SK-N-SH (cell line): ENCODE measurements around the gene CACNA1E. TPM values are rescaled to one million over a fixed set of nuclear protein-coding genes. Genes with fewer than 3 reads are reported as not detected.

Experiments used
- CTCF ChIA-PET: fragments of 300-600, 350-600 bp; formaldehyde crosslinking; extraction: SDS; loops from one replicate; lab custom pipeline; 2021; lab: Yijun Ruan, JAX
- POLR2A ChIA-PET: fragments of 350-600 bp; sonication (Branson Sonifier 250); formaldehyde crosslinking; extraction: SDS; loops from one replicate; lab custom pipeline; 2020; ENCODE audit warnings: antibody characterized with exemption, inconsistent platforms; lab: Yijun Ruan, JAX
- DNase-seq: peaks from one replicate; pipeline ENCODE4 v3.0.0; 2012
- H2AFZ ChIP-seq: fragments of 200-600 bp; sonication (generic); 2 replicates; pipeline ENCODE4 v1.8.1; 2016; ENCODE audit warnings: antibody characterized with exemption, mild to moderate bottlenecking, low read depth
- H3F3A ChIP-seq: fragments of 200-600 bp; sonication (generic); replicated peaks from 2 replicates; pipeline ENCODE3; 2016; ENCODE audit warnings: antibody characterized with exemption, mild to moderate bottlenecking; ENCODE audit not compliant: insufficient read depth
- H3K27ac ChIP-seq, 2 experiments: fragments of 200-500 bp in 1 of 2; fragments of 200-600 bp in 1 of 2; sonication (Bioruptor generic) in 1 of 2; sonication (generic), shearing (Covaris generic) in 1 of 2; 2 replicates each; pipeline versions ENCODE4 v1.5.1 to v1.6.1; 2014 to 2016; ENCODE audit warnings: low read depth in 2 of 2, inconsistent platforms in 1 of 2, low read length in 1 of 2, mild to moderate bottlenecking in 1 of 2, mixed read lengths in 1 of 2
- H3K27me3 ChIP-seq: fragments of 200-600 bp; sonication (generic), shearing (Covaris generic); 2 replicates; pipeline ENCODE4 v1.6.1; 2016; ENCODE audit warnings: mixed run types; ENCODE audit not compliant: insufficient read depth
- H3K36me3 ChIP-seq, 2 experiments: fragments of 200-500 bp in 1 of 2; fragments of 200-600 bp in 1 of 2; sonication (Bioruptor generic) in 1 of 2; sonication (generic) in 1 of 2; replicated peaks in 1 of 2; 2 replicates each; pipeline versions ENCODE3 to v1.5.1; 2014 to 2016; ENCODE audit warnings: low read length in 1 of 2, mild to moderate bottlenecking in 1 of 2; ENCODE audit not compliant: insufficient read depth in 2 of 2, control insufficient read depth in 1 of 2
- H3K4me1 ChIP-seq, 2 experiments: fragments of 200-500 bp in 1 of 2; fragments of 200-600 bp in 1 of 2; sonication (Bioruptor generic) in 1 of 2; sonication (generic), shearing (Covaris generic) in 1 of 2; 2 replicates each; pipeline versions ENCODE4 v1.5.1 to v1.6.1; 2014 to 2016; ENCODE audit warnings: low read depth in 1 of 2, low read length in 1 of 2, mixed run types in 1 of 2; ENCODE audit not compliant: insufficient read depth in 2 of 2, control insufficient read depth in 1 of 2
- H3K4me2 ChIP-seq: fragments of 200-600 bp; sonication (generic), shearing (Covaris generic); 2 replicates; pipeline ENCODE4 v1.6.1; 2017; ENCODE audit warnings: mixed run types
- H3K4me3 ChIP-seq, 2 experiments: fragments of 200-500 bp in 1 of 2; fragments of 200-600 bp in 1 of 2; sonication (Bioruptor generic) in 1 of 2; sonication (generic), shearing (Covaris generic) in 1 of 2; 2 replicates each; pipeline versions ENCODE4 v1.5.1 to v1.8.1; 2014 to 2016; ENCODE audit warnings: low read depth in 2 of 2, inconsistent platforms in 1 of 2, low read length in 1 of 2, mild to moderate bottlenecking in 1 of 2, mixed read lengths in 1 of 2, moderate library complexity in 1 of 2
- H3K79me2 ChIP-seq: fragments of 200-600 bp; sonication (generic); 2 replicates; pipeline ENCODE4 v1.8.1; 2017; ENCODE audit warnings: mild to moderate bottlenecking; ENCODE audit not compliant: insufficient read depth
- H3K9ac ChIP-seq: fragments of 200-600 bp; sonication (generic); 2 replicates; pipeline ENCODE4 v1.6.1; 2017; ENCODE audit warnings: mixed run types
- H3K9me2 ChIP-seq: fragments of 200-600 bp; sonication (generic); 2 replicates; pipeline ENCODE4 v1.6.1; 2017; ENCODE audit warnings: mixed run types
- H3K9me3 ChIP-seq: fragments of 200-600 bp; sonication (generic); 2 replicates; pipeline ENCODE4 v1.6.1; 2017; ENCODE audit warnings: mixed run types, mild to moderate bottlenecking, moderate library complexity
- H4K20me1 ChIP-seq: fragments of 200-600 bp; sonication (generic); 2 replicates; pipeline ENCODE4 v1.6.1; 2017; ENCODE audit warnings: mild to moderate bottlenecking, mixed run types; ENCODE audit not compliant: insufficient read depth
- EP300 ChIP-seq, 2 experiments: IDR thresholded peaks; 2 replicates each; pipeline versions ENCODE4 v1.4.0 to v1.6.1; 2012; ENCODE audit warnings: borderline replicate concordance in 1 of 2, low read depth in 1 of 2, low read length in 1 of 2
- EZH2phosphoT487 ChIP-seq: fragments of 200-600 bp; sonication (generic); IDR thresholded peaks from 2 replicates; pipeline ENCODE4 v1.6.1; 2017; ENCODE audit warnings: low read depth, mixed run types, mild to moderate bottlenecking, antibody characterized with exemption, moderate library complexity, borderline replicate concordance
- FOSL2 ChIP-seq: IDR thresholded peaks from 2 replicates; pipeline ENCODE4 v1.4.0; 2012; ENCODE audit warnings: low read depth, mild to moderate bottlenecking, moderate library complexity, borderline replicate concordance
- FOXJ3 ChIP-seq: sonication (generic); formaldehyde crosslinking; IDR thresholded peaks from 2 replicates; pipeline ENCODE4 v1.5.1; 2020; ENCODE audit warnings: mild to moderate bottlenecking, missing genetic modification reagents
- FOXM1 ChIP-seq: IDR thresholded peaks from 2 replicates; pipeline ENCODE4 v1.4.0; 2012; ENCODE audit warnings: low read depth, mild to moderate bottlenecking
- GATA2 ChIP-seq: sonication (generic); formaldehyde crosslinking; IDR thresholded peaks from 2 replicates; pipeline ENCODE4 v1.5.0; 2020; ENCODE audit warnings: mild to moderate bottlenecking, missing genetic modification reagents
- JUND ChIP-seq: IDR thresholded peaks from 2 replicates; pipeline ENCODE4 v1.4.0; 2012
- NFIC ChIP-seq: IDR thresholded peaks from 2 replicates; pipeline ENCODE4 v1.4.0; 2012; ENCODE audit warnings: borderline replicate concordance
- NRF1 ChIP-seq: IDR thresholded peaks from 2 replicates; pipeline ENCODE4 v1.6.1; 2012; ENCODE audit warnings: low read depth, mild to moderate bottlenecking, low read length
- POLR2AphosphoS5 ChIP-seq: IDR thresholded peaks from 2 replicates; pipeline ENCODE4 v1.6.1; 2012; ENCODE audit warnings: low read depth, low read length
- RAD21 ChIP-seq: IDR thresholded peaks from 2 replicates; pipeline ENCODE4 v1.6.1; 2012; ENCODE audit warnings: mild to moderate bottlenecking, low read length
- RFX5 ChIP-seq: IDR thresholded peaks from 2 replicates; pipeline ENCODE4 v1.6.1; 2012; ENCODE audit warnings: mild to moderate bottlenecking, improper control_type of control experiment, low read length
- SIN3A ChIP-seq: IDR thresholded peaks from 2 replicates; pipeline ENCODE4 v1.6.1; 2012; ENCODE audit warnings: low read depth, mild to moderate bottlenecking, low read length, moderate library complexity, borderline replicate concordance
- TAF1 ChIP-seq: IDR thresholded peaks from 2 replicates; pipeline ENCODE4 v1.6.1; 2012; ENCODE audit warnings: low read depth, mild to moderate bottlenecking, low read length, moderate library complexity, borderline replicate concordance
- TCF12 ChIP-seq: IDR thresholded peaks from 2 replicates; pipeline ENCODE4 v1.4.0; 2012
- TEAD4 ChIP-seq: IDR thresholded peaks from 2 replicates; pipeline ENCODE4 v1.4.0; 2012; ENCODE audit warnings: mild to moderate bottlenecking, borderline replicate concordance; ENCODE audit not compliant: insufficient read depth
- whole genome bisulfite sequencing: methylation state at CpG from one replicate; pipeline ENCODE4 v1.1.6; 2017; ENCODE audit warnings: low lambda C conversion rate; 5-methylcytosine and 5-hydroxymethylcytosine counted together
- polyA plus RNA-seq, 3 experiments: library from polyadenylated mRNA; depleted of rRNA; stranded (reverse); fragments of >200 nt; gene quantifications; 2 replicates each; pipeline ENCODE4 v1.2.3, GENCODE V29; 2012
- TF ChIP-seq, protein P1 (sequence below): IDR thresholded peaks from 2 replicates; pipeline ENCODE4 v1.4.0; 2012; ENCODE audit warnings: low read depth, borderline replicate concordance
- TF ChIP-seq, protein P2 (sequence below): IDR thresholded peaks from 2 replicates; pipeline ENCODE4 v1.4.0; 2012; ENCODE audit warnings: low read depth
- TF ChIP-seq, protein P3 (sequence below): fragments of 150-350 bp; IDR thresholded peaks from 2 replicates; pipeline ENCODE4 v1.6.1; 2016; ENCODE audit warnings: mild to moderate bottlenecking, low read depth, low read length

Gene CACNA1E
- polyA plus RNA-seq, 1 of the 3 experiments (the other 2 are of a cell fraction): not detected

DNA sequence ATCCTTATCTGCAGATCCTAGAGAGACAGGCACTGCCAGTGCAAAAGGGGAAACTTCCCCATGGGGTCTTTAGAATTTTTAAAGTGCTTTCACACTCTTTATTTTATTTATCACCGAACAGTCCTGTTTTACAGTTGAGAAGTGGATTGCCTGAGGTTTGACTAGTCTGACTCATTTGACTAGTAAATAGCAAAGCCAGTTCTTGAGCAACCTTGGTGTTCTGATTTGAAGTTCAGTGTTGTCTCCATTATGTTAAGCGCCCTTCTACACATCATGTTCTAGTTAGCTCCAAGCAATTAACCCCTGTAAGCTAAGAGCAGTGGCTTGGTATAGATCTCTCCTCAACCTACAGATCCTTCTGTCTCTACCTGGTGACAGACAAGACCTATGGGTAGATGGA lies 262.9 kb downstream of the CACNA1E start:
- 0% methylated on average over 2 of the region's 2 CpGs for WGBS
- CTCF ChIA-PET: no interaction called here

DNA sequence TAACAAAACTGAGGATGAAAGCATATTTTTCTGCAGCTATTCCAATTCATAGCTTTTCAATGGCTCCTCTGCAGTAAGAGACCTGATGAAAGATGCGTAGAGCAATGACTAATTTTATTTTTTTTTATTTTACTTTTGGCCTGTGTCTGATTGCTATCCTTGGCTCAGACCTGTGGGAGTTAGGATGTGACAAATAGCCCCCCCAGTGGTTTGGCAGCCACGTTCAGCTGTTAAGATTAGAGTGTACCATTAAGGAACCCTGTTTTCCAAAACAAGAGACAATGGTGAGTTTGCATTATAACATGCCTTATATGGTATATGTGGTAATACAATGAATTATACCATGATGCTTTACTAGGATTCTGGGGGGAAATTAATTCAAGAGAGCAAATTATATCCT lies 264.7 kb downstream of the CACNA1E start:
- ChIA-PET POLR2A (no interaction called here), CTCF (no interaction called here)
- no peaks in the 10 kb centered on the region for H3K27me3 ChIP-seq
- no peak overlapping the region for H3K9ac ChIP-seq
- H3K79me2 ChIP-seq: no peaks in the 10 kb centered on the region
- H3K9me3 ChIP-seq: no peaks in the 10 kb centered on the region
- H3K4me2 ChIP-seq: no peak overlapping the region
- no peak for DNase-seq
- no peak overlapping the region for H2AFZ ChIP-seq
- no peaks in the 10 kb centered on the region for H3K36me3 ChIP-seq
- no peaks in the 10 kb centered on the region for H4K20me1 ChIP-seq
- 21% methylated on average over 2 of the region's 2 CpGs for WGBS
- H3F3A ChIP-seq: no peaks in the 10 kb centered on the region
- H3K4me1 ChIP-seq: no peaks in the 10 kb centered on the region
- TF ChIP-seq RAD21: no peak
- TF ChIP-seq RFX5: no peak
- no peak for TF ChIP-seq NFIC
- TF ChIP-seq, protein P1, sequence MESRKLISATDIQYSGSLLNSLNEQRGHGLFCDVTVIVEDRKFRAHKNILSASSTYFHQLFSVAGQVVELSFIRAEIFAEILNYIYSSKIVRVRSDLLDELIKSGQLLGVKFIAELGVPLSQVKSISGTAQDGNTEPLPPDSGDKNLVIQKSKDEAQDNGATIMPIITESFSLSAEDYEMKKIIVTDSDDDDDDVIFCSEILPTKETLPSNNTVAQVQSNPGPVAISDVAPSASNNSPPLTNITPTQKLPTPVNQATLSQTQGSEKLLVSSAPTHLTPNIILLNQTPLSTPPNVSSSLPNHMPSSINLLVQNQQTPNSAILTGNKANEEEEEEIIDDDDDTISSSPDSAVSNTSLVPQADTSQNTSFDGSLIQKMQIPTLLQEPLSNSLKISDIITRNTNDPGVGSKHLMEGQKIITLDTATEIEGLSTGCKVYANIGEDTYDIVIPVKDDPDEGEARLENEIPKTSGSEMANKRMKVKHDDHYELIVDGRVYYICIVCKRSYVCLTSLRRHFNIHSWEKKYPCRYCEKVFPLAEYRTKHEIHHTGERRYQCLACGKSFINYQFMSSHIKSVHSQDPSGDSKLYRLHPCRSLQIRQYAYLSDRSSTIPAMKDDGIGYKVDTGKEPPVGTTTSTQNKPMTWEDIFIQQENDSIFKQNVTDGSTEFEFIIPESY: no peak
- TF ChIP-seq POLR2AphosphoS5: no peak
- no peak for TF ChIP-seq GATA2 (CRISPR knock-in tag)
- TF ChIP-seq, protein P2, sequence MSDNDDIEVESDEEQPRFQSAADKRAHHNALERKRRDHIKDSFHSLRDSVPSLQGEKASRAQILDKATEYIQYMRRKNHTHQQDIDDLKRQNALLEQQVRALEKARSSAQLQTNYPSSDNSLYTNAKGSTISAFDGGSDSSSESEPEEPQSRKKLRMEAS: no peak
- no peak for TF ChIP-seq EZH2phosphoT487
- TF ChIP-seq FOXJ3 (CRISPR knock-in tag): no peak
- TF ChIP-seq, protein P3, sequence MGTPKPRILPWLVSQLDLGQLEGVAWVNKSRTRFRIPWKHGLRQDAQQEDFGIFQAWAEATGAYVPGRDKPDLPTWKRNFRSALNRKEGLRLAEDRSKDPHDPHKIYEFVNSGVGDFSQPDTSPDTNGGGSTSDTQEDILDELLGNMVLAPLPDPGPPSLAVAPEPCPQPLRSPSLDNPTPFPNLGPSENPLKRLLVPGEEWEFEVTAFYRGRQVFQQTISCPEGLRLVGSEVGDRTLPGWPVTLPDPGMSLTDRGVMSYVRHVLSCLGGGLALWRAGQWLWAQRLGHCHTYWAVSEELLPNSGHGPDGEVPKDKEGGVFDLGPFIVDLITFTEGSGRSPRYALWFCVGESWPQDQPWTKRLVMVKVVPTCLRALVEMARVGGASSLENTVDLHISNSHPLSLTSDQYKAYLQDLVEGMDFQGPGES: no peak
- TF ChIP-seq NRF1: no peak
- TF ChIP-seq SIN3A: no peak
- no peak for TF ChIP-seq TEAD4
- TF ChIP-seq JUND: no peak
- TF ChIP-seq FOXM1: no peak
- TF ChIP-seq TCF12: no peak
- TF ChIP-seq FOSL2: no peak
- TF ChIP-seq TAF1: no peak
- no peak overlapping the region for H3K27ac ChIP-seq
- no peaks in the 10 kb centered on the region for H3K9me2 ChIP-seq
- H3K4me3 ChIP-seq: no peak overlapping the region

More for the DNA sequence above, 262.9 kb downstream of the CACNA1E start:
- H4K20me1 ChIP-seq: no peaks in the 10 kb centered on the region
- DNase-seq: no peak
- H3K27ac ChIP-seq: no peak overlapping the region
- no peaks in the 10 kb centered on the region for H3K27me3 ChIP-seq
- no peak overlapping the region for H3K9ac ChIP-seq
- H3K4me2 ChIP-seq: no peak overlapping the region
- H3K4me3 ChIP-seq: no peak overlapping the region
- H3K9me3 ChIP-seq: no peaks in the 10 kb centered on the region
- no peaks in the 10 kb centered on the region for H3K9me2 ChIP-seq
- H3K36me3 ChIP-seq: no peaks in the 10 kb centered on the region
- no peaks in the 10 kb centered on the region for H3K79me2 ChIP-seq
- TF ChIP-seq FOXM1: no peak
- TF ChIP-seq EP300 (IDR thresholded peaks at IDR 0.05; ENCODE audit: borderline replicate concordance in 1 of 2, low read depth in 1 of 2, low read length in 1 of 2): no peak
- no peak for TF ChIP-seq FOSL2
- no peak for TF ChIP-seq RAD21
- TF ChIP-seq, all 33 proteins: peak for 0
- no peaks in the 10 kb centered on the region for H3F3A ChIP-seq
- no peaks in the 10 kb centered on the region for H3K4me1 ChIP-seq
- POLR2A ChIA-PET: interaction anchor here (0.7 kb wide), 1 partner anchor 9 kb away, joined by 3 read pairs; no protein-coding TSS in a partner anchor
- H2AFZ ChIP-seq: no peak overlapping the region
